GM12878 (cell line): ENCODE data around the gene OR5AU1. TPM values are rescaled to one million over a fixed set of nuclear protein-coding genes. Genes with fewer than 3 reads are reported as not detected.
"Not testable (repeated sequence)": the region's sequence is repeated elsewhere in the genome, so short reads cannot be mapped to it uniquely, and the experiment has no call there.

Experiments used
- ATAC-seq: fragments of 200-7000 bp; cut with Tn5 transposase; 3 replicates; pipeline ENCODE4 v1.9.1; 2020; ENCODE audit warnings: mild to moderate bottlenecking, moderate library complexity
- BruUV-seq: library from RNA; stranded (reverse); fragments of 400-500 nt; replicated peaks from 2 replicates; lab custom pipeline; 2021; lab: Mats Ljungman, UMichigan
- CTCF ChIA-PET: fragments of 300-600 bp; sonication (Branson Sonifier 250); formaldehyde crosslinking; extraction: SDS; loops from one replicate; lab custom pipeline; 2021; ENCODE audit warnings: inconsistent platforms; lab: Yijun Ruan, JAX
- POLR2A ChIA-PET: fragments of 350-600 bp; formaldehyde crosslinking; extraction: SDS; loops from one replicate; lab custom pipeline; 2021; ENCODE audit warnings: inconsistent platforms; lab: Charles Lee
- RAD21 ChIA-PET: fragments of 300-600 bp; sonication (Branson Sonifier 250); formaldehyde crosslinking; loops from one replicate; lab custom pipeline; 2023; ENCODE audit warnings: antibody characterized with exemption; ENCODE audit not compliant: unreplicated experiment; lab: Charles Lee
- SMC1A ChIA-PET: fragments of 300-600 bp; sonication (Branson Sonifier 250); formaldehyde crosslinking; loops from one replicate; lab custom pipeline; 2023; ENCODE audit not compliant: unreplicated experiment, uncharacterized antibody; lab: Charles Lee
- DNase-seq: peaks from one replicate; pipeline ENCODE4 v3.0.0-alpha.2; 2011; ENCODE audit warnings: low read depth, low spot score
- FAIRE-seq: peaks from 3 replicates; lab custom pipeline; 2011; peaks lifted over from hg19 to GRCh38; lab: Jason Lieb, UNC
- H2AFZ ChIP-seq: 2 replicates; pipeline ENCODE4 v1.6.0; 2011; ENCODE audit warnings: low read depth, low read length, control low read depth; ENCODE audit not compliant: control insufficient read depth
- H3K27ac ChIP-seq: 2 replicates; pipeline ENCODE4 v1.5.1; 2011; ENCODE audit warnings: control low read depth; ENCODE audit not compliant: control insufficient read depth, insufficient read depth
- H3K27me3 ChIP-seq, 2 experiments: replicated peaks in 1 of 2; 2 replicates each; pipeline versions ENCODE4 v1.6.0 to v1.6.1; 2011; ENCODE audit warnings: low read length in 1 of 2; ENCODE audit not compliant: control insufficient read depth in 2 of 2, insufficient read depth in 2 of 2
- H3K36me3 ChIP-seq, 2 experiments: 2 replicates each; pipeline ENCODE4 v1.5.1; 2011; ENCODE audit warnings: low read length in 1 of 2; ENCODE audit not compliant: control insufficient read depth in 2 of 2, insufficient read depth in 2 of 2
- H3K4me1 ChIP-seq: 2 replicates; pipeline ENCODE4 v1.6.1; 2011; ENCODE audit warnings: mild to moderate bottlenecking, low read length, moderate library complexity, mixed read lengths; ENCODE audit not compliant: control insufficient read depth, insufficient read depth
- H3K4me2 ChIP-seq: 2 replicates; pipeline ENCODE4 v1.6.0; 2011; ENCODE audit warnings: control low read depth; ENCODE audit not compliant: control insufficient read depth, insufficient read depth
- H3K4me3 ChIP-seq: fragments of 200-600 bp; sonication (generic); 2 replicates; pipeline ENCODE4 v1.5.1; 2016
- H3K79me2 ChIP-seq: 2 replicates; pipeline ENCODE4 v1.6.0; 2011; ENCODE audit warnings: low read length; ENCODE audit not compliant: control insufficient read depth, insufficient read depth
- H3K9ac ChIP-seq: 2 replicates; pipeline ENCODE4 v1.8.0; 2011; ENCODE audit warnings: low read length, control low read depth, mixed read lengths; ENCODE audit not compliant: control insufficient read depth, insufficient read depth
- H3K9me3 ChIP-seq: replicated peaks from 3 replicates; pipeline ENCODE4 v1.5.1; 2011; ENCODE audit warnings: mild to moderate bottlenecking, low read length; ENCODE audit not compliant: control insufficient read depth, insufficient read depth
- H4K20me1 ChIP-seq: 2 replicates; pipeline ENCODE4 v1.6.0; 2011; ENCODE audit not compliant: control insufficient read depth, insufficient read depth
- BRCA1 ChIP-seq: IDR thresholded peaks from 2 replicates; pipeline ENCODE4 v1.6.1; 2011; ENCODE audit warnings: low read depth, low read length, improper control_type of control experiment
- HCFC1 ChIP-seq: fragments of 150-350 bp; IDR thresholded peaks from 2 replicates; pipeline ENCODE4 v1.6.1; 2014; ENCODE audit warnings: low read length
- IKZF2 ChIP-seq, 2 experiments: fragments of 450-650 bp; IDR thresholded peaks; 2 replicates each; pipeline ENCODE4 v1.6.1; 2017; ENCODE audit warnings: mild to moderate bottlenecking in 2 of 2, moderate library complexity in 2 of 2
- JUND ChIP-seq: IDR thresholded peaks from 2 replicates; pipeline ENCODE4 v1.6.1; 2012; ENCODE audit warnings: low read depth, mild to moderate bottlenecking, low read length, improper control_type of control experiment, moderate library complexity
- NRF1 ChIP-seq: conservative IDR thresholded peaks from 2 replicates; pipeline ENCODE4 v1.6.1; 2011; ENCODE audit warnings: mild to moderate bottlenecking, low read depth, low read length, improper control_type of control experiment
- PAX8 ChIP-seq: fragments of 450-650 bp; IDR thresholded peaks from 2 replicates; pipeline ENCODE4 v1.6.1; 2017; ENCODE audit warnings: mild to moderate bottlenecking, moderate library complexity
- TARDBP ChIP-seq: IDR thresholded peaks from 2 replicates; pipeline ENCODE4 v1.6.1; 2016; ENCODE audit warnings: borderline replicate concordance
- WGBS: methylation state at CpG from one replicate; pipeline ENCODE4 v1.1.6; 2016; ENCODE audit warnings: low lambda C conversion rate; ENCODE audit not compliant: insufficient replicate concordance, insufficient coverage; ENCODE audit errors: missing lambda C conversion rate; 5-methylcytosine and 5-hydroxymethylcytosine counted together
- in situ Hi-C: fragments of 300-500 bp; cut with MboI; formaldehyde crosslinking; loops from 9 replicates; pipeline ENCODE4 v1.14.3; 2018; ENCODE audit warnings: mixed read lengths
- intact Hi-C: fragments of 100-400 bp; cut with micrococcal nuclease; formaldehyde crosslinking; loops from one replicate; pipeline ENCODE4 v1.14.2; 2022; ENCODE audit not compliant: unreplicated experiment
- polyA plus RNA-seq, 11 experiments: library from polyadenylated mRNA; depleted of rRNA in 4 of 11; unstranded in 6 of 11; stranded (reverse) in 5 of 11; fragments of >200 nt; fragmentation: Nextera tagmentation in 4 of 11; fragmentation: Illumina TruSeq in 1 of 11; extraction: Ambion mirVana in 4 of 11; extraction: Trizol in 1 of 11; gene quantifications; 1 replicate in 1 of 11; 2 replicates in 10 of 11; pipeline versions ENCODE4 v1.2.1 to v1.2.3, GENCODE V29; 2011 to 2016; ENCODE audit warnings: inconsistent platforms in 2 of 11, missing spikeins in 2 of 11, low read depth in 1 of 11
- total RNA-seq, 4 experiments: library from RNA; depleted of rRNA in 3 of 4; stranded (reverse); fragments of >200 nt in 3 of 4; fragmentation: Illumina TruSeq in 1 of 4; extraction: Trizol in 1 of 4; gene quantifications; 2 replicates each; pipeline versions ENCODE4 v1.2.1 to v1.2.3, GENCODE V29; 2013 to 2021

The OR5AU1 gene
- total and polyA plus RNA-seq, 10 of the 15 experiments (the other 5 are each of a cell fraction or from before 2014, with no cell fraction given): not detected

DNA sequence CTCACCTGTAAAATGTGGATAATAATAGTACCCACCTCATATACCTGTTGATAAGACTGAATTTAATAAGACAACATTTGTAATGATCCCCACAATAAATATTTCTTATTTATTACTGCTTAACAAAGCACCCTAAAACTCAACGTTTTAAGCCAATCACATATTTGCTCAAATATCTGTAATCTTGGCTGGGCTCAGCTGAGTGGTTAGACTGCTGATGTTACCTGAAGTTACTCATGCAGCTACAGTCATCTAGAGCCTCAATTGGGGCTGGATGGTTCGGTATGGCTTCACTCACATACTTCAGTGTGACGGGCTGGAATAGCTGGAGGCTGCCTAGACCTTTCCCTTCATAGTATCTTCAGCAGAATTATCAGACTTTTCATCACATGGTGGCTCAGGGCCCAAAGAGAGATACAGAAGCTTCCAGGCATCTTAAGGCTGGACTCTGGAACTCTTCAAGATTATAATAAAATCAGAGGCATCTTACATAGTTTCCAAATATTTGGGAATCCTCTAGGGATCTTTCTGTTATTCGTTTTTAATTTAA is 4.3 kb upstream of the OR5AU1 start (continued):
- TF ChIP-seq NRF1: no peak
- no peak for TF ChIP-seq BRCA1
- TF ChIP-seq JUND: no peak
- no peak for TF ChIP-seq HCFC1
- no peak for TF ChIP-seq PAX8
- no peak for TF ChIP-seq IKZF2 (IDR thresholded peaks at IDR 0.05)
- no peak for TF ChIP-seq TARDBP

DNA sequence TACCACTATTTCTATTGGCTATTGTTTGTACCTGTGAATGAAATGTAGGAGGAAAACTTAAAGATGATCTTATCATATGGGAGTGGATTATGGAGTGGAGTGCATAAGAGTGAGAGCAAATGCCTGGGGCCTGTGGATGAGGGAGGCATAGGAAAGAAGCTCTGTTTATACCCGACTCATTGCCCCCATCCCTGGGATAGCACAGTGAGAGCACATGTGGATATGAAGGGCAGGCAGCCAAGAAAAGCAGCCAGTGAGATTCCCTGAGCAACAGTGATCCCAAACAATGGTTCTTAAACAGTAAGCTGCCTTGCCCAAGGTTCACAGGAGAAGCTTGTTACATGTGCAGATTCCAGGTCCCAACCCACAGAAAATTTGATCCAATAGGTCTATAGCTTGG is 2.3 kb upstream of the OR5AU1 start:
- H3K4me3 ChIP-seq, H3K79me2 ChIP-seq, in situ Hi-C loops, CTCF ChIA-PET, H3K9me3 ChIP-seq, H3K9ac ChIP-seq, RAD21 ChIA-PET, intact Hi-C loops, H3K4me1 ChIP-seq, H3K27me3 ChIP-seq, ATAC-seq, BruUV-seq, POLR2A ChIA-PET, DNase-seq, H3K4me2 ChIP-seq, H3K36me3 ChIP-seq, H3K27ac ChIP-seq, H2AFZ ChIP-seq, FAIRE-seq, H4K20me1 ChIP-seq: not testable (repeated sequence)
- SMC1A ChIA-PET: interaction anchor here (1.1 kb wide), 1 partner anchor 9 kb away, joined by 3 read pairs; no protein-coding TSS in a partner anchor
- 0% methylated on average over 1 of the region's 1 CpG for WGBS
